GM23338 (cell line): ENCODE results near the gene RARG. TPM values are rescaled to one million over a fixed set of nuclear protein-coding genes. Genes with fewer than 3 reads are reported as not detected.

Experiments
- ATAC-seq: fragments of 200-7000 bp; cut with Tn5 transposase; 3 replicates; pipeline ENCODE4 v1.9.1; 2020
- DNase-seq: peaks from one replicate; pipeline ENCODE4 v3.0.0-alpha.2; 2015; ENCODE audit warnings: low spot score
- H2AFZ ChIP-seq: fragments of 200-600 bp; sonication (generic); 2 replicates; pipeline ENCODE4 v1.8.0; 2016; ENCODE audit warnings: antibody characterized with exemption, mild to moderate bottlenecking, moderate library complexity
- H3F3A ChIP-seq: fragments of 200-600 bp; sonication (generic); replicated peaks from 2 replicates; pipeline ENCODE4 v1.8.0; 2017; ENCODE audit warnings: antibody characterized with exemption, mixed run types, low read depth
- H3K27ac ChIP-seq: fragments of 200-600 bp; sonication (generic); 2 replicates; pipeline ENCODE4 v1.6.1; 2016; ENCODE audit warnings: low read depth
- H3K27me3 ChIP-seq: fragments of 200-600 bp; sonication (generic); 2 replicates; pipeline ENCODE4 v1.8.0; 2016; ENCODE audit warnings: mild to moderate bottlenecking, mixed run types, moderate library complexity; ENCODE audit not compliant: insufficient read depth
- H3K36me3 ChIP-seq: fragments of 200-600 bp; sonication (generic); 2 replicates; pipeline ENCODE4 v1.8.0; 2016; ENCODE audit warnings: mild to moderate bottlenecking; ENCODE audit not compliant: insufficient read depth
- H3K4me1 ChIP-seq: fragments of 200-600 bp; sonication (generic); 2 replicates; pipeline ENCODE4 v1.8.0; 2016; ENCODE audit warnings: mild to moderate bottlenecking, moderate library complexity; ENCODE audit not compliant: insufficient read depth
- H3K4me2 ChIP-seq: fragments of 200-600 bp; sonication (generic); 2 replicates; pipeline ENCODE4 v1.7.1; 2017; ENCODE audit warnings: mixed run types
- H3K4me3 ChIP-seq: fragments of 200-600 bp; sonication (generic); 2 replicates; pipeline ENCODE4 v1.6.1; 2016; ENCODE audit warnings: mixed run types
- H3K79me2 ChIP-seq: fragments of 200-600 bp; sonication (generic); replicated peaks from 2 replicates; pipeline ENCODE4 v1.8.0; 2017; ENCODE audit warnings: mild to moderate bottlenecking; ENCODE audit not compliant: insufficient read depth
- H3K9me2 ChIP-seq: fragments of 200-600 bp; sonication (generic); 2 replicates; pipeline ENCODE4 v1.8.0; 2017; ENCODE audit not compliant: insufficient read depth
- H4K20me1 ChIP-seq: fragments of 200-600 bp; sonication (generic); replicated peaks from 2 replicates; pipeline ENCODE4 v1.8.0; 2017; ENCODE audit warnings: mild to moderate bottlenecking; ENCODE audit not compliant: insufficient read depth
- H3K27ac Mint-ChIP-seq: 2 replicates; pipeline ENCODE4 v1.8.0; 2020; ENCODE audit warnings: inconsistent platforms, mild to moderate bottlenecking, moderate library complexity, mixed read lengths
- H3K27me3 Mint-ChIP-seq: 3 replicates; pipeline ENCODE4 v1.8.0; 2022; ENCODE audit warnings: low read depth, mild to moderate bottlenecking, moderate library complexity, mixed read lengths, inconsistent platforms; ENCODE audit not compliant: insufficient read depth, poor library complexity
- H3K36me3 Mint-ChIP-seq: 3 replicates; pipeline ENCODE4 v1.8.0; 2021; ENCODE audit warnings: low read depth, mild to moderate bottlenecking, inconsistent platforms, moderate library complexity, mixed read lengths
- H3K4me1 Mint-ChIP-seq: 3 replicates; pipeline ENCODE4 v1.8.0; 2020; ENCODE audit warnings: mild to moderate bottlenecking, inconsistent platforms, mixed read lengths
- H3K4me3 Mint-ChIP-seq: 3 replicates; pipeline ENCODE4 v1.8.0; 2021; ENCODE audit warnings: moderate library complexity, mild to moderate bottlenecking, inconsistent platforms, mixed read lengths
- H3K9me3 Mint-ChIP-seq: 3 replicates; pipeline ENCODE4 v1.8.0; 2020; ENCODE audit warnings: moderate library complexity, mild to moderate bottlenecking, inconsistent platforms, mixed read lengths
- CREB1 ChIP-seq: fragments of 250-450 bp; sonication (Bioruptor Pico); IDR thresholded peaks from 2 replicates; pipeline ENCODE4 v1.5.0; 2020; ENCODE audit warnings: low read depth, mild to moderate bottlenecking, moderate library complexity
- CTCF ChIP-seq, 2 experiments: fragments of 200-600 bp in 1 of 2; sonication (generic) in 1 of 2; conservative IDR thresholded peaks; 2 replicates each; pipeline versions ENCODE4 v1.5.1 to v1.6.1; 2016 to 2017; ENCODE audit warnings: antibody characterized with exemption in 2 of 2, low read depth in 2 of 2, mild to moderate bottlenecking in 2 of 2, moderate library complexity in 1 of 2
- ETS1 ChIP-seq: IDR thresholded peaks from 2 replicates; pipeline ENCODE4 v1.6.1; 2016; ENCODE audit warnings: antibody characterized with exemption
- EZH2 ChIP-seq: fragments of 200-600 bp; sonication (generic); IDR thresholded peaks from one replicate; pipeline ENCODE4 v1.8.0; 2017; ENCODE audit warnings: antibody characterized with exemption, mild to moderate bottlenecking, low read depth; ENCODE audit not compliant: unreplicated experiment
- JUNB ChIP-seq: IDR thresholded peaks from one replicate; pipeline ENCODE4 v1.6.1; 2016; ENCODE audit warnings: antibody characterized with exemption; ENCODE audit not compliant: unreplicated experiment
- NANOG ChIP-seq: IDR thresholded peaks from 2 replicates; pipeline ENCODE4 v1.6.1; 2016; ENCODE audit warnings: antibody characterized with exemption, borderline replicate concordance
- POLR2AphosphoS5 ChIP-seq: IDR thresholded peaks from 2 replicates; pipeline ENCODE4 v1.6.1; 2016; ENCODE audit warnings: antibody characterized with exemption, low read depth
- REST ChIP-seq: IDR thresholded peaks from one replicate; pipeline ENCODE4 v1.6.1; 2018; ENCODE audit warnings: antibody characterized with exemption; ENCODE audit not compliant: unreplicated experiment
- STAT1 ChIP-seq: IDR thresholded peaks from one replicate; pipeline ENCODE4 v1.6.1; 2016; ENCODE audit warnings: antibody characterized with exemption; ENCODE audit not compliant: unreplicated experiment
- ZNF114 ChIP-seq: fragments of 250-450 bp; sonication (Bioruptor Pico); IDR thresholded peaks from 2 replicates; pipeline ENCODE4 v1.5.0; 2020; ENCODE audit warnings: mild to moderate bottlenecking, moderate library complexity
- ZNF331 ChIP-seq: fragments of 250-450 bp; sonication (Bioruptor Pico); IDR thresholded peaks from 2 replicates; pipeline ENCODE4 v1.5.0; 2020; ENCODE audit warnings: low read depth, mild to moderate bottlenecking, moderate library complexity
- polyA plus RNA-seq: library from polyadenylated mRNA; unstranded; fragments of >200 nt; fragmentation: Nextera tagmentation; extraction: Ambion mirVana; gene quantifications from 2 replicates; pipeline ENCODE4 v1.2.1, GENCODE V29; 2016
- total RNA-seq: library from RNA; depleted of rRNA; stranded (reverse); fragments of >200 nt; shearing (Covaris generic); gene quantifications from 2 replicates; pipeline ENCODE4 v1.2.3, GENCODE V29; 2014

The RARG gene
- total and polyA plus RNA-seq, 2 experiments from 2014 or later: 18.5 to 50.2 TPM

- Mint-ChIP-seq H3K4me3 (peak overlapping the region; percentile 32), H3K36me3 (peaks cover 5% of the 10 kb centered on the region), H3K9me3 (peaks cover 4% of the 10 kb centered on the region; the same call in 1 of the 3 replicates), H3K27ac (peak overlapping the region; percentile 35), H3K27me3 (peaks cover 31% of the 10 kb centered on the region), H3K4me1 (peaks cover 58% of the 10 kb centered on the region)
- H3K9me2 ChIP-seq: no peaks in the 10 kb centered on the region
- peaks cover 26% of the 10 kb centered on the region for H3F3A ChIP-seq
- DNase-seq: peak; percentile 92
- TF ChIP-seq ZNF114 (CRISPR knock-in tag) (no peak), CTCF (conservative IDR thresholded peaks at IDR 0.05; ENCODE audit: low read depth in 2 of 2) (peak; percentile 41 to 42), STAT1 (no peak), CREB1 (peak; percentile 31; the same call in 1 of the 2 replicates)
- peaks cover 7% of the 10 kb centered on the region for H3K79me2 ChIP-seq
- H3K27me3 ChIP-seq: peaks cover 11% of the 10 kb centered on the region
- peak overlapping the region; percentile 91 for H3K4me2 ChIP-seq
- no peaks in the 10 kb centered on the region; the same call in 1 of the 2 replicates for H3K36me3 ChIP-seq
- H2AFZ ChIP-seq: no peak overlapping the region
- peaks cover 49% of the 10 kb centered on the region for H3K4me1 ChIP-seq
- H3K27ac ChIP-seq: no peak overlapping the region
- H4K20me1 ChIP-seq: no peaks in the 10 kb centered on the region
- peak; percentile 30 for ATAC-seq
- peak overlapping the region; percentile 95 for H3K4me3 ChIP-seq
Observed at GRCh38 chr12:53224061-53224896, 7.7 kb downstream of the RARG start.

- peaks cover 60% of the 10 kb centered on the region for H3K4me1 Mint-ChIP-seq
- H3K36me3 Mint-ChIP-seq: peaks cover 5% of the 10 kb centered on the region
- Histone ChIP-seq H4K20me1 (no peaks in the 10 kb centered on the region), H3F3A (peaks cover 26% of the 10 kb centered on the region), H3K4me1 (peaks cover 50% of the 10 kb centered on the region), H3K4me2 (peak overlapping the region; percentile 91), H3K27ac (peak overlapping the region; percentile 39; the same call in 1 of the 2 replicates), H2AFZ (no peak overlapping the region; the same call in 1 of the 2 replicates), H3K9me2 (no peaks in the 10 kb centered on the region), H3K79me2 (peaks cover 14% of the 10 kb centered on the region), H3K36me3 (no peaks in the 10 kb centered on the region; the same call in 1 of the 2 replicates), H3K4me3 (peak overlapping the region; percentile 95), H3K27me3 (peaks cover 15% of the 10 kb centered on the region)
- peaks cover 4% of the 10 kb centered on the region; the same call in 1 of the 3 replicates for H3K9me3 Mint-ChIP-seq
- peak; percentile 1; the same call in 2 of the 3 replicates for ATAC-seq
- H3K27ac Mint-ChIP-seq: peak overlapping the region; percentile 80; the same call in 1 of the 2 replicates
- H3K27me3 Mint-ChIP-seq: peaks cover 31% of the 10 kb centered on the region
- DNase-seq: peak; percentile 48
- peak overlapping the region; percentile 67 for H3K4me3 Mint-ChIP-seq
- no peak for TF ChIP-seq ZNF331 (CRISPR knock-in tag)
- no peak for TF ChIP-seq JUNB
- no peak for TF ChIP-seq NANOG
- TF ChIP-seq CTCF (conservative IDR thresholded peaks at IDR 0.05; ENCODE audit: low read depth in 2 of 2): no peak
- TF ChIP-seq REST: no peak
- no peak for TF ChIP-seq CREB1
- no peak for TF ChIP-seq STAT1
- TF ChIP-seq ETS1: no peak
- no peak for TF ChIP-seq EZH2
- no peak for TF ChIP-seq POLR2AphosphoS5
- TF ChIP-seq ZNF114 (CRISPR knock-in tag): no peak
Observed at GRCh38 chr12:53223389-53224060, 8.5 kb downstream of the RARG start.
